IMR-90 (cell line): ENCODE results near the gene SLFN12L. TPM values are rescaled to one million over a fixed set of nuclear protein-coding genes. Genes with fewer than 3 reads are reported as not detected.

Source experiments
- ATAC-seq: fragments of 200-7000 bp; cut with Tn5 transposase; 2 replicates; pipeline ENCODE4 v1.9.1; 2020; ENCODE audit warnings: low read depth, mild to moderate bottlenecking, moderate library complexity
- BruUV-seq: library from RNA; stranded (reverse); fragments of 400-500 nt; replicated peaks from 2 replicates; lab custom pipeline; 2021; lab: Mats Ljungman, UMichigan
- CTCF ChIA-PET: fragments of 300-600 bp; formaldehyde crosslinking; extraction: SDS; loops from one replicate; lab custom pipeline; 2021; ENCODE audit warnings: antibody characterized with exemption; lab: Yijun Ruan, JAX
- POLR2A ChIA-PET: fragments of 300-600 bp; sonication (Branson Sonifier 250); formaldehyde crosslinking; loops from one replicate; lab custom pipeline; 2022; ENCODE audit warnings: antibody characterized with exemption; ENCODE audit not compliant: unreplicated experiment; lab: Charles Lee
- DNase-seq: peaks from one replicate; pipeline ENCODE4 v3.0.0; 2013
- H2AFZ ChIP-seq: replicated peaks from 2 replicates; pipeline ENCODE3; 2013; ENCODE audit warnings: low read length, mild to moderate bottlenecking; ENCODE audit not compliant: poor library complexity
- H2AK5ac ChIP-seq: 2 replicates; pipeline ENCODE4 v1.6.1; 2013; ENCODE audit warnings: low read depth, low read length, inconsistent platforms
- H2AK9ac ChIP-seq: replicated peaks from 2 replicates; pipeline ENCODE3; 2013; ENCODE audit warnings: mild to moderate bottlenecking, low read depth, low read length, moderate library complexity; ENCODE audit not compliant: poor library complexity
- H2BK120ac ChIP-seq: 2 replicates; pipeline ENCODE4 v1.6.1; 2013; ENCODE audit warnings: low read depth, low read length, inconsistent platforms
- H2BK15ac ChIP-seq: 3 replicates; pipeline ENCODE4 v1.6.1; 2013; ENCODE audit warnings: low read depth, low read length, inconsistent platforms
- H2BK20ac ChIP-seq: 2 replicates; pipeline ENCODE4 v1.6.1; 2013; ENCODE audit warnings: low read depth, mild to moderate bottlenecking, inconsistent platforms, low read length, moderate library complexity
- H2BK5ac ChIP-seq: 2 replicates; pipeline ENCODE4 v1.6.1; 2013; ENCODE audit warnings: mild to moderate bottlenecking, low read depth, low read length, inconsistent platforms; ENCODE audit not compliant: poor library complexity, severe bottlenecking
- H3K14ac ChIP-seq: replicated peaks from 2 replicates; pipeline ENCODE4 v1.6.1; 2013; ENCODE audit warnings: low read depth, low read length, inconsistent platforms
- H3K18ac ChIP-seq: 2 replicates; pipeline ENCODE4 v1.6.1; 2013; ENCODE audit warnings: low read depth, low read length, control low read depth
- H3K23ac ChIP-seq: 2 replicates; pipeline ENCODE4 v1.6.1; 2013; ENCODE audit warnings: low read depth, low read length, inconsistent platforms
- H3K27ac ChIP-seq: 2 replicates; pipeline ENCODE4 v1.5.1; 2013; ENCODE audit warnings: mild to moderate bottlenecking, control low read depth, low read length; ENCODE audit not compliant: insufficient read depth
- H3K27me3 ChIP-seq: 2 replicates; pipeline ENCODE4 v1.6.1; 2013; ENCODE audit warnings: low read length; ENCODE audit not compliant: control insufficient read depth, insufficient read depth
- H3K36me3 ChIP-seq: 2 replicates; pipeline ENCODE4 v1.6.1; 2013; ENCODE audit warnings: low read length, mixed read lengths; ENCODE audit not compliant: control insufficient read depth, insufficient read depth
- H3K4ac ChIP-seq: 2 replicates; pipeline ENCODE4 v1.6.1; 2013; ENCODE audit warnings: low read depth, low read length, inconsistent platforms
- H3K4me1 ChIP-seq: 2 replicates; pipeline ENCODE4 v1.6.1; 2013; ENCODE audit warnings: low read length, mixed read lengths; ENCODE audit not compliant: control insufficient read depth, insufficient read depth
- H3K4me2 ChIP-seq: 2 replicates; pipeline ENCODE4 v1.6.1; 2013; ENCODE audit warnings: low read depth, mild to moderate bottlenecking, control low read depth, low read length, moderate library complexity
- H3K4me3 ChIP-seq: 2 replicates; pipeline ENCODE4 v1.5.1; 2013; ENCODE audit warnings: low read depth, mild to moderate bottlenecking, control low read depth, low read length, moderate library complexity; ENCODE audit not compliant: insufficient read depth
- H3K56ac ChIP-seq: 2 replicates; pipeline ENCODE4 v1.6.1; 2013; ENCODE audit warnings: low read length, inconsistent platforms; ENCODE audit not compliant: insufficient read depth; ENCODE audit errors: extremely low read depth
- H3K79me1 ChIP-seq, 2 experiments: 2 replicates each; pipeline ENCODE4 v1.6.1; 2013; ENCODE audit warnings: low read length in 2 of 2, inconsistent platforms in 1 of 2, low read depth in 1 of 2
- H3K9ac ChIP-seq: 2 replicates; pipeline ENCODE4 v1.6.1; 2013; ENCODE audit warnings: low read depth, low read length, control low read depth
- H3K9me1 ChIP-seq: 2 replicates; pipeline ENCODE4 v1.6.1; 2013; ENCODE audit warnings: low read length, inconsistent platforms; ENCODE audit not compliant: insufficient read depth
- H3K9me3 ChIP-seq: 2 replicates; pipeline ENCODE4 v1.6.1; 2013; ENCODE audit warnings: low read length; ENCODE audit not compliant: control insufficient read depth, insufficient read depth
- H4K20me1 ChIP-seq: 2 replicates; pipeline ENCODE4 v1.6.1; 2013; ENCODE audit warnings: low read length, inconsistent platforms; ENCODE audit not compliant: insufficient read depth
- H4K5ac ChIP-seq: 2 replicates; pipeline ENCODE4 v1.6.1; 2013; ENCODE audit warnings: mild to moderate bottlenecking, low read depth, low read length, control low read depth
- H4K8ac ChIP-seq, 2 experiments: 2 replicates each; pipeline ENCODE4 v1.6.1; 2013; ENCODE audit warnings: low read depth in 2 of 2, low read length in 2 of 2, control low read depth in 1 of 2, inconsistent platforms in 1 of 2
- H4K91ac ChIP-seq: 2 replicates; pipeline ENCODE4 v1.6.1; 2013; ENCODE audit warnings: low read depth, low read length, inconsistent platforms; ENCODE audit not compliant: insufficient read depth
- BHLHE40 ChIP-seq: fragments of 150-350 bp; IDR thresholded peaks from 2 replicates; pipeline ENCODE4 v1.6.1; 2016; ENCODE audit warnings: mild to moderate bottlenecking, low read depth, low read length
- CHD1 ChIP-seq: IDR thresholded peaks from 2 replicates; pipeline ENCODE4 v1.6.1; 2012; ENCODE audit warnings: low read depth, low read length, improper control_type of control experiment
- CTCF ChIP-seq: conservative IDR thresholded peaks from 2 replicates; pipeline ENCODE4 v1.5.1; 2012; ENCODE audit warnings: mild to moderate bottlenecking, low read depth, low read length, improper control_type of control experiment
- ELK1 ChIP-seq: fragments of 150-350 bp; IDR thresholded peaks from 2 replicates; pipeline ENCODE4 v1.6.1; 2016; ENCODE audit warnings: low read depth, mild to moderate bottlenecking, low read length, moderate library complexity, borderline replicate concordance
- FOS ChIP-seq: fragments of 150-350 bp; IDR thresholded peaks from 2 replicates; pipeline ENCODE4 v1.6.1; 2016; ENCODE audit warnings: low read depth, low read length
- MAFK ChIP-seq: IDR thresholded peaks from 2 replicates; pipeline ENCODE4 v1.6.1; 2012; ENCODE audit warnings: low read depth, low read length, improper control_type of control experiment
- MAZ ChIP-seq: IDR thresholded peaks from 2 replicates; pipeline ENCODE4 v1.6.1; 2012; ENCODE audit warnings: low read depth, mild to moderate bottlenecking, low read length, improper control_type of control experiment, moderate library complexity, borderline replicate concordance
- RCOR1 ChIP-seq: IDR thresholded peaks from 2 replicates; pipeline ENCODE4 v1.6.1; 2012; ENCODE audit warnings: mild to moderate bottlenecking, low read length, improper control_type of control experiment; ENCODE audit not compliant: insufficient replicate concordance
- RFX5 ChIP-seq: IDR thresholded peaks from 2 replicates; pipeline ENCODE4 v1.8.0; 2012; ENCODE audit warnings: low read depth, mild to moderate bottlenecking, low read length, moderate library complexity
- WGBS, 2 experiments: methylation state at CpG; one replicate each; pipeline versions ENCODE4 v1.1.5 to v1.1.7; 2013; ENCODE audit warnings: missing lambda C conversion rate in 2 of 2; ENCODE audit not compliant: insufficient read length in 1 of 2; ENCODE audit errors: extremely low coverage in 2 of 2; 5-methylcytosine and 5-hydroxymethylcytosine counted together
- dilution Hi-C: fragments of 300-500 bp; cut with HindIII; formaldehyde crosslinking; loops from one replicate; pipeline ENCODE4 v1.14.3; 2018; ENCODE audit warnings: low sequenced_read_pairs; ENCODE audit not compliant: unreplicated experiment
- in situ Hi-C: fragments of 300-500 bp; cut with MboI; formaldehyde crosslinking; loops from 3 replicates; pipeline ENCODE4 v1.14.3; 2019; ENCODE audit warnings: low sequenced_read_pairs, inconsistent platforms, mixed read lengths
- intact Hi-C: fragments of 100-400 bp; cut with micrococcal nuclease; formaldehyde crosslinking; loops from 2 replicates; pipeline ENCODE4 v1.10.0; 2022
- polyA plus RNA-seq, 3 experiments: library from polyadenylated mRNA; depleted of rRNA; stranded (reverse); fragments of >200 nt; gene quantifications; 2 replicates each; pipeline ENCODE4 v1.2.3, GENCODE V29; 2012; ENCODE audit warnings: low replicate concordance in 1 of 3
- total RNA-seq: library from RNA; depleted of rRNA; stranded (reverse); fragments of >200 nt; gene quantifications from 2 replicates; pipeline ENCODE4 v1.2.3, GENCODE V29; 2012

The SLFN12L gene
- total and polyA plus RNA-seq, 2 of the 4 experiments (the other 2 are of a cell fraction), result 0.18 TPM; not detected in 1

GRCh38 chr17:35499548-35499947 is 37.9 kb downstream of the SLFN12L start:
- ChIA-PET CTCF (interaction anchor here (1.0 kb wide), 1 partner anchor 41 kb away, joined by 3 read pairs; no protein-coding TSS in a partner anchor), POLR2A (no interaction called here)
- H3K79me1 ChIP-seq, result no peaks in the 10 kb centered on the region
- H2BK5ac ChIP-seq, result no peak overlapping the region
- no peak overlapping the region for H3K27ac ChIP-seq
- no peak overlapping the region for H4K91ac ChIP-seq
- no peak overlapping the region for H4K5ac ChIP-seq
- no peaks in the 10 kb centered on the region for H4K20me1 ChIP-seq
- no peak overlapping the region for H4K8ac ChIP-seq
- WGBS, 2 experiments, result no CpG with 5 or more reads among the region's 2 CpGs
- H2AK9ac ChIP-seq, result no peak overlapping the region
- H3K4ac ChIP-seq, result no peak overlapping the region
- BruUV-seq, result no TSS peak
- in situ Hi-C loops (no loop called here), intact Hi-C loops (no loop called here), dilution Hi-C loops (no loop called here)
- ATAC-seq (no peak), DNase-seq (no peak)
- no peak overlapping the region for H3K18ac ChIP-seq
- H3K4me1 ChIP-seq, result no peaks in the 10 kb centered on the region
- H3K9me3 ChIP-seq, result peaks cover 2% of the 10 kb centered on the region; the same call in 1 of the 2 replicates
- no peak overlapping the region for H3K4me3 ChIP-seq
- no peak overlapping the region for H2BK20ac ChIP-seq
- peaks cover 45% of the 10 kb centered on the region for H3K27me3 ChIP-seq
- H2BK15ac ChIP-seq, result no peak overlapping the region
- H2AFZ ChIP-seq, result no peak overlapping the region
- H2BK120ac ChIP-seq, result no peak overlapping the region
- H3K14ac ChIP-seq, result no peak overlapping the region
- TF ChIP-seq CHD1, result no peak
- no peak for TF ChIP-seq CTCF
- no peak for TF ChIP-seq FOS
- no peak for TF ChIP-seq BHLHE40
- TF ChIP-seq RFX5, result no peak
- TF ChIP-seq ELK1, result no peak
- TF ChIP-seq RCOR1, result no peak
- TF ChIP-seq MAFK, result no peak
- no peak for TF ChIP-seq MAZ
- H3K36me3 ChIP-seq, result no peaks in the 10 kb centered on the region
- no peaks in the 10 kb centered on the region for H3K9me1 ChIP-seq
- H3K4me2 ChIP-seq, result no peak overlapping the region
- no peak overlapping the region for H3K56ac ChIP-seq
- no peak overlapping the region for H3K9ac ChIP-seq
- no peak overlapping the region for H3K23ac ChIP-seq
- H2AK5ac ChIP-seq, result no peak overlapping the region
